CD4-positive, alpha-beta T cell treated with Interleukin-1 beta for 1 hour (primary cell): ENCODE data around the gene HSPB8.

Experiments
- DNase-seq, 2 donors: peaks; one replicate each; pipeline ENCODE4 v3.0.0-alpha.2; 2020 to 2022

Gene HSPB8

DNA sequence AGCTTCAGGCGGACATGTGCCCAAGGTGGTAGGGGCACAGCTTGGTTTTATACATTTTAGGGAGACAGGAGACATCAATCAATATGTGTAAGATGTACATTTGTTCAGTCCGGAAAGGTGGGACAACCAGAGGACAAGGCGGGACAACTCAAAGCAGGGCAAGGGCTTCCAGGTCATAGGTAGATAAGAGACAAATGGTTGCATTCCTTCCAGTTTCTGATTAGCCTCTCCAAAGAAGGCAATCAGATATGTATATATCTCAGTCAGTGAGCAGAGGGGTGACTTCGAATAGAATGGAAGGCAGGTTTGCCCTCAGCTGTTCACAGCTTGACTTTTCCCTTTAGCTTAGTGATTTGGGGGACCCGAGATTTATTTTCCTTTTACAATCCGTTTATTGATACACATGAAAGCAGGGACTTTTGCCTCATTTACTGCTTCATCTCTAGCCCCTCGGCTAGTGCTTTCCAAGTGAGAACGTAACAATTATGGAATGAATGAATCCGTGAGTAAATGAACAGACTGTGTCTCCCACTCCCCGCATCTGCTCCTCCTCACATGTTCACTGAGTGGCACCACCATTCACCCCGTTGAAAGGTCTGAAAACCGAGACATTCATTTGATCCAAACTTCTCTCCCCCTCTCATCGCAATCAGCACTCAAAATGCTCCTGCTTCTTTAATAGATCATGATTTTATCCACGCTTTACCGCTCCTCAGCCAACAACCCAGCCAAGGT lies 6.9 kb upstream of the HSPB8 start:
- DNase-seq: no peak

DNA sequence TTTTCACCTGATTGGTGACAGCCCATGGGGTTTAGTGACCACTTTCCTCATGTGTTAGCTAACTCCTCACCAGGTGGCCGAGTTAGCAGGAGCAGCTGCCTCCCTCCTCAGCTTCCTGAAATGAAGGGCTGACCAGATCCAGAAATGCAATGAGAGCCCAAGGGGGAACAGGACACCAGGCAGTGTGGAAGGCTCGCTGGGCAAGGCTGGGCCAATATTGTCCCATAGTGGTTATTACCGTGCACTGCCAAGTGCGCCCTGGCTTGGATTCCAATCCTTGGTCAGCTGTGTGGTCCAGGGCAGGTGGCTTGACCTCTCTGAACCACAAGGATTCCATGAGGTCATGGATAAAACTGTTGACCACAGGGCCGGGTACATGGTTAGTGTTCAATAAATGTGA lies 3.6 kb upstream of the HSPB8 start:
- DNase-seq: no peak

DNA sequence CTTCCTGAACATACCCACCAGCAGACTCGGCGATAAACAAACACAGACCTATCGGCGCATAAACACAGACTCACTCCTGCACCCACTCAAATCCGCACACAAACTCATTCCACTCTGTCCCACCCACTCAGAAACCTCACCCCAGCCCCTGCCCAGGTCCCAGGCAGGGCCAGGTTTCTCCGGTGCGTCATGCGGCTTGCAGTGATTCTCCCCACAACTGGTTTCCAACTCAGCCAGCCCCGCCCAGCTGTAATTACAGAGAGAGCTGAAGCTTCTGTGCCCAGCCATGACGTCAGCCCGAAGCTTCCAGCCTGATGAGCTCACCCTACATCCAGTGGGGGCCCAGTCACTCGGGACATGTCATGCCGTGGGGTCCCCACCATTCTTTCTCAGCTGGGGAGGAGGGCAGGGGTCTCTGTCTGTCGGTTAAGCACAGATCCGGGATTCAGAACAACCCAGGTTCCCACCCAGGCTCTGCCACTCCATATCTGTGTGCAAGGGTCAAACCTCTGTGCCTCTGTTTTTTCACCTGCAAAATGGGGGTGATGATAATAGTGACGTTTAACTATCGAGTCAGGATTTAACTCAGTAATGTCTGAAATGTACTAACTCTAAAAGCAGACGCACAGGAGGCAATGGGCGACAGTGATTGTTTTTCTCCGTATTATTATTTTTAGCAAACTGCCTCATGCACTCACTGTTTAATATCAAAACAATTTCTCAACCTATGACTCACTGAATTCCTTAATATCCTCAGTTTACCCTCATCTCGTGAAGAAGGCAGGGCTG lies 2.3 kb upstream of the HSPB8 start:
- DNase-seq: no peak

DNA sequence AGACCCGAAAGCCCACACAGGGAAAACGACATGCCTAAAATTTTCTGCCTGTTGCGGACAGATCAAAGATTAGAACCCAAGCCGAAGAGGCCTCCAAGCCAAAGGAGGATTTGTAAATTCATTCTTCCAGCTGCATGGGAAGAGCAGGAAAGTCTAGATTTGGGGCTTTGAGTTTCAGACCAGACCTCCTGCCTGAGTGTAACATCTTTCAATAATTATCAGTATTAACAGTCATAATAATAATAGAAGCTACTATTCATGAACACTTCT lies 1.7 kb upstream of the HSPB8 start:
- DNase-seq: no peak

DNA sequence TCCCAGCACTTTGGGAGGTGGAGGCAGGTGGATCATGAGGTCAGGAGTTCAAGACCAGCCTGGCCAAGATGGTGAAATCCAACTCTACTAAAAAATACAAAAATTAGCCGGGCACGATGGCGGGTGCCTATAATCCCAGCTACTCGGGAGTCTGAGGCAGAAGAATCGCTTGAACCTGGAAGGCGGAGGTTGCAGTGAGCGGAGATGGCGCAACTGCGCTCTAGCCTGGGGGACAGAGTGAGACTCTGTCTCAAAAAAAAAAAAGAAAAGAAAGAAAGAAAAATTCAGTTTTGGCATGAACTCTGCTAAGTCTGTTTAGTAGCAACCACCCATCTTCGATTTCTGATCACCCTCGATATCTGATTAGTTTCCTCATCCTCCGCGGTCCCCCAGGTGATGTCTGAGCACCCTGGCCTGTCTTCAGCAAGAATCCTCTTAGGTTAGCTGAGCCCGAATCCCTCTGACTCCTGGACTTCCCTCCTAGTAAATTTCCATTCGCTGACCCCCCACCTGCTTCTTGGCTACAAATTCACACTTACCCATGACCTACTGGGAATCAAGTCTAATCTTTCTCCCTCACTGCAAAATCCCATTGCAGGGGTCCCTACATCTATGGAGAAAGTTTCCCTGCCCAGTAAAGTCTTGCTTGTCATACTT lies 879 bp upstream of the HSPB8 start:
- no peak for DNase-seq

DNA sequence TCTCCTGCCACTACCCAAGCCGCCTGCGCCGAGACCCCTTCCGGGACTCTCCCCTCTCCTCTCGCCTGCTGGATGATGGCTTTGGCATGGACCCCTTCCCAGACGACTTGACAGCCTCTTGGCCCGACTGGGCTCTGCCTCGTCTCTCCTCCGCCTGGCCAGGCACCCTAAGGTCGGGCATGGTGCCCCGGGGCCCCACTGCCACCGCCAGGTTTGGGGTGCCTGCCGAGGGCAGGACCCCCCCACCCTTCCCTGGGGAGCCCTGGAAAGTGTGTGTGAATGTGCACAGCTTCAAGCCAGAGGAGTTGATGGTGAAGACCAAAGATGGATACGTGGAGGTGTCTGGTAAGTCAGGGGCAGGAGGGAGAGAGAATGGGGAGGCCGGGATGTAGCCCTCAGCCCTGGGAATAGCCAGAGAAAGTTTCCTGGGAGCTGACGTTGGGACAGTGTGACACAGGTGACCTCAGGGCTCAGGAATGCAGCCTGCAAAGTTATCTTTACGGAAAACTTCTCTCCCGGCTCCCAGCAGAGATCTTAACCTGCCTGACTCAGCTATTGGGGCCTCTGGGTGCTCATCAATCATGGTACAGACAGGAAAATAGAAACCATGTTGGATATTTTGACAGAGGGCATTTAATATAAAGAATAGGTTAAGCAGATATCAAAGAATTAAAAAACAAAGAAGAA lies 747 bp downstream of the HSPB8 start:
- no peak for DNase-seq

DNA sequence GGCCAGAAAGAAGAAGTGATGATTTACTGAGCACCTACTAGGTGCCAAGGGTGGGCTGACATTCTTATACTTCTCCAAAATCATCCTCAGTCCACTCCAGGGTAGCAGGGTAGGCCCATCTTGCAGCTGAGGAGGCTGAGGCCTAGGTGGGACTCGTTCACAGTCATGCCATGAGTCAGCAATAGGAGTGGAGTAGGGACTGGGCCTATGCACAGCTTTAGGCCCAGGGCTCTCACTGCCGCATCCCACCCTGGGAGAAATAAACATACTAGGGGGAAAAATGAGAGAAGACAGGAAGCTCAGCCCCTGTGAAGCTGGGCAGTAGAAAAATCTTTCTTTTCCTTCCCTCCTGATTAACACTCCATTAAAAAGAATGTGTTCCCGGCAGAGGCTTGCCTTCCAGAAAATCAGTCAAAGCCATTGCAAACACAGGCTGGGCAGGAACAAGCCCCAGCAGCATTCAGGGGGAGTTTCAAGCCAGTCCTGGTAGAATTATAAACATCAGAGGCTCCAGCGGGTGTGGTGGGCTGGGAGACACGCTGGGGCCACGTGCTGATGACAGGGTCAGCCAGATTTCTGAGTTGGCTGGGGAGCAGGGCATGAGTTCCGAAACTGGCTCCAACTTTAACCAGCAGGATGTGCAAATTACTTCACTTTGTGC lies 1.8 kb downstream of the HSPB8 start:
- no peak for DNase-seq

DNA sequence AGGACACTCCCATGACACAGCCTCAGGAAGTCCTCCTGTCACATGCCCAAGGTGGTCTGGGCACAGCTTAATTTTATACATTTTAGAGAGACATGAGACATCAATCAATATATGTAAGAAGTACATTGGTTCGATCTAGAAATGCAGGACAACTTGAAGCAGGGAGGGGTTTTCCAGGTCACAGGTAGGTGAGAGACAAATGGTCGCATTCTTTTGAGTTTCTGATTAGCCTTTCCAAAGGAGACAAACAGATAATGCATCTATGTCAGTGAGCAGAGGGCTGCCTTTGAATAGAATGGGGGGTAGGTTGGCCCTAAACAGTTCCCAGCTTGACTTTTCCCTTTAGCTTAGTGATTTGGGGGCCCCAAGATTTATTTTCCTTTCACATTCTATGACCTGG lies 2.5 kb downstream of the HSPB8 start:
- DNase-seq: no peak

DNA sequence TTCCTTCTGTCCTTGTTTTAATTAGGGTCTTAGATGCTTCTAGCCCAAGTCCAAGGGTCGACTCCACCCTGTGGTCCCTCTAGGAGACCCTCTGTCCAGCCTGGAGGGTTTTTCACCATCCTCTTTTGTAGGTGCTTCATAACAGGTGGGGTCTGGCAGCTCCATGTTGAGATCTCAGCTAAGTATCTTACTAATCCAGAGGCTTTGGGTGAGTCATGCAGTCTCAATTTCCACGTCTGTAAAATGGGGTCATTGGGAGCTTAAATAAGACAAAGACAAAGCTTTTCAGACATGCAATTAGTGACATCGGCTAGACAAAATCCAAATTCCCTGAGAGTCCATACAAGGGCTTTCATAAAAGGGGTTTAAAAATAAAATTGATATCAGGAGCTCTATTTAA lies 3.2 kb downstream of the HSPB8 start:
- no peak for DNase-seq

DNA sequence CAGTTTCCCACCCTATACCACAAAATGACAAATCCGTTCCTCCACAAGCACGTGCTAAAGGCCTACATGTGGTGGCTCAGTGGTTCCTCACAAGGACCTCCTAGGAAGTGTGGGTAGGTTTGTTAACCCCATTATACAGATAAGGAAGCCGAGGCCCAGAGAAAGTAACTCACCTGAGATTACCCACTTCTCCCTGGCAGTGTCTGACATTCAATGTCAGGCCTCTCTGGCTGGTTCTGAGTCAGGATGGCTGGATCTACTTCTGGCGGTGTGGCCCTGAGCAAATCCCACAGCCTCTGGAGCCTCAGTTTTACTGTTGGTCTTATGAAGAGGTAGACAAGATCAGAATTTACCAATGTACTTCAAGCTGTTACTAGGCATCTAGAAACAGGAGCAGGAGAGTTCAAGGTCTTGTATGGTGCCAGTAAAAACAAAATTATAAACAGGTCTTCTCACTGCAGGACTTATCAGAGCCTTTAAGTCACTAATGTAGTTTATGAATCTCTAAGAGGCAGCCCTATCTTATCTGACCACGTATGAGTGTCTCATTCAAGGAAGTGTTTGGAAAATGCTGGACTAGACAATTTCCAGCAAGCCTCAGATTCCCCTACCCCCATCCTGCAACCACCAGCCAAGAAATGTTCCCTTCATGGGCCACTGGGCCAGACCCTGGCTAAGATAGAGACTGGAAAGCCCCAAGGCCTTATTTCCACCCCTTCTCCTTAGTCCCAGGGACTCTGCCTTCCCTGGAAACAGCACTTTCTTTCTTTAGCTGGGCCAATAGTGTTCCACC lies 4.2 kb downstream of the HSPB8 start:
- DNase-seq: no peak

DNA sequence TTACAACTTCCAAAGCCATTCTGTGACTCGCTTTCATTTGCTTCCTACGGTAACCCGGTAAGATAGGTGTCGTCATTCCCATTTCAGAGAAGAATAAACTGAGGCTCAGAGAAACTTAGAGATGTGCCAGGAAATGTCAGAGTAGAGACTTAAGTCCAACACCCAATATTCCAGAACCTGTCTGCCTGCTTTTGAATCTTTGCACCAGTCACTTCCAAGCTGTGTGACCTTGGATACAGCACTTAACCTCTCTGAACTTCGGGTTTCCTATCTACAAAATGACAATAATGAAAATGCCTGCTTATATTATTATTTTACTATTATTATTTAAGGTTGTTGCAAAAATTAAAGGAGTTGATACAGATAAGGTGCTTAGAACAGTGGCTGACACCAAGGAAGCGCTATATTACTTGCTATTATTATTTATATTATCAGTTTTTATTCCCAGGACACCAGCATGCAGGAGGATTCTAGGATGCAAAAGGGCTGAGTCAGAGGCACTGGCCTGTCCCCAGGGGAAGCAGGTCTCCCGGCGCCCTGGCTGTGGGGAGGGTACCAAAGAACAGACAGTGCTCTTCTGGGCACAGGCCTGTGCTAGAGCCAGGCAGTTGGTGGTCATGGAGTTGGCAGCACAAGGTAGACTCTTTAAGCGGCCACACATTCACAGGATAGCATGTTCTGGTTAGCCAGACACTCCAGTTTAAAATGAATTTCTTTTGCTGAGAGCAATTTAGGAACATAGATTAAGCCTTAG lies 5.4 kb downstream of the HSPB8 start:
- DNase-seq: no peak

DNA sequence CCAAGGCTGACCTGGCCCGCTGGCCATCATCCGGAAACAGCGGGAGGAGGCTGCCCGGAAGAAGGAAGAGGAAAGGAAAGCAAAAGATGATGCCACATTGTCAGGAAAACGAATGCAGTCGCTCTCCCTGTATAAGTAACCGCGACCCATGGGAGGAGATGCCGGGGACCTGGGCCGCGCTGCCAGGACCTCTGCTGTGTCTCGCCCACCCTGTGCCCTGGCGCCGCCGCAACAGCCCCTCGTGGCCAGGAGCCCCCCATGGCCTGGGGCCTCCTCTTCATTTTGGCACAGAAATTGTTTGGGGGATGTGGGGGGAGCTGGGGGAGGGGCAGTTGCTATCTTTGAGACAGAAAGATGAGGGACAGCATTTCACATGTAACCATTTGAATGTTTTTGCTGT lies 16.5 kb downstream of the HSPB8 start:
- DNase-seq: no peak

DNA sequence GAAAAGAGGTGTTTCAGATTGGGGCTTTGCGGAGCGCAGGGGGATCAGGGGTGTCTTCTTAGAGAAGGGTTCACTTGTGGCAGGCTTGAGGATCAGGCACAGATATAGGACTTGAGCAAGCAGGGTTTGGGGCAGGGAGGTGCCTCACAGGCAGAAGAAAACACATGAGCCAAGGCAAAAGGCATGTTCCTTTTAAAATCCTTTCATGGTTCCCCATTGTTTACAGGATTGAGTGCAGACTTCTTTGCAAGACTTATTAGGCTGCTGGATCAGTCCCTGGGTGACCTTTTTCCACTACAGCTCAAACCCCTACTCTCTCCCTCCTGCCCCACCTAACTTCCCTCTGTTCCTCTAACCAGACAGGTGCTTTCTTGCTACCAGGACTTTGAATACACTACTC lies 19.7 kb downstream of the HSPB8 start:
- DNase-seq: no peak

DNA sequence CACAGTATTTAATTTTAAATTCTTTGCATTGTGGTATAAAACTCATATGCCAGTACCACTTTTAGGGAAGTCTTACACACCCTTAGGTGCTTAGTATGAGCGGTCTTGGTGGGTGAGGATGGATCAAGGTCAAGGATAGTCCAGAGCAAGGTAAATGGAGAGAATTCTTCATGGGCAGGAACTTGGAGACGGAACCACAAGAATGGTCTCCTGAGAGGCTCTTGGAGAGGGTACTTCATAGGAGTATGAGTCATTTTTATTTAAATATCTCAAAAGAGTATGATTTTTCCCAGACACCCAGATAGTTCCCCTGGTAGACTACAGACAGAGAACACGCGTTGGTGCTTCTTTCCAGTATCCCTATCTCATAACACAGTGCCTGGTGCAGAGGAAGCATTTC lies 21.9 kb downstream of the HSPB8 start:
- no peak for DNase-seq

DNA sequence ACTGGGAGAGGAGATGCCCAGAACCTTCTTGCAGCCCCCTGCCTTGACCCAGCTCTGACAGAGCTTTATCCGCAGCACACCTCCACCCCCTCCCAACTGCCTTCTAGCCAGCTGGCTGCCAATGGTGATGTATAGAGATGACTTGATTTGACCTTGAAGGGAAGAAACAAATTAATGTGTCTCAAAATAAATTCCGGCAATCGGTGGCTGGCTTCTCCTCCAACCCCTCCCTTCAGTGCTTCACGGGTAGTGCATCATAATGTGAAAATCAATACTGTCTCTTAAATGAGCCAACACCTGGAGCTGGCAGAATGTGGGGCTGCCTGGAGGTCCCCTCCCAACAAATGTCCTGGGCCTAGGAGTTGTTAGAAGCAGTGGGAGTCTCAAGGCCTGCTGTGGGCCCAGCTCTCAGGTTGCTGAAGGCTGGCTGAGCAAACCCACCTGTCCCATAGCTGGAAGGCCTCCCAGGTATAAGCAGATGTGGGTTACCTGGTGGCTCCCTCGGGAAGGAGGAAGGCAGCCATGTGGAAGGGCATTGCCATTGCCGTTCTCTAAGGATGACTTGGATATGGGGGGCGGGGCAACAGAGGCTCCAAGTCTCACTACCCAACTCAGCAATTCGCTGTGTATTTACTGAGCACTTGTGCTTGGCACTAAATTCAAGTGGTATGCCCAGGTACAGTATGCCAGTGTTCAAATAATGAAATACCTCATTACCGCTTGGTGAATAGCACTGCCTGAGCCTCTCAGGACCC lies 23.2 kb downstream of the HSPB8 start:
- DNase-seq: no peak

DNA sequence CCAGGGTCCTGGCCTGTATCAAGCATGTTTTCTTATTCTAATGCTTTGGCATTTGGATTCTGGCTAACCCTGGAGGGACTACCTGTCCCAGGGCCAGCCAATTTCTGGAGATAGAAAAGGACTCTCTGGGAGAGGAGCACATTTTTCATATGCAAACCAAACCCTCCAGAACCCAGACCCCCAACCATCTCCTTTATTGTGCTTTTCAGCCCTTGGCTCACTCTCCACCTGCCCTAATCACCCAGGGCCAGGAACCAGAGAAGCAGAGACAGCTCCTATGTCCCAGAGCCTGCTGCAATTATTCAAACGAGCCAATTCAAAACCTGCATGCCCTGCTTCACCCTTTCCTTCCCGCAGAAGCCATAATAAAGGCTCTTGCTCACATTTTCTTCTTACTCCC lies 23.8 kb downstream of the HSPB8 start:
- DNase-seq: no peak

DNA sequence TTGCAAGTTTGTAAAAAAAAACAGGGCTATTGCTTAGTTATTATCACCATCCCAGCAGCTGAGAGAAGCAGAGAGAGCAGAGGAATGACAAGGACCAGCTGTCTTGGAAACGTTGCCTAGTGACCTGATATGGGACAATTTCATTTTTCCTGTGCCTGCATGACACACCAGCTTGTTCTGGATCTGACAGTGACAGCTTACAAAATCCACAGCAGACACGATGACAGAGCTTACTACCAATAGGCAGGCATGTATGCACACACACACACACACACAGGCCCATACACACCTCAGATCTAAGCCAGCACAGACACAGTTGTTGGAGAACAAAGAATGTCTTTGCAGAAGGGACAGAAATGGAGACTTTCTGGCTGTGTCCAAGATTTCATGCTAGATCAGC lies 25.4 kb downstream of the HSPB8 start:
- DNase-seq: no peak

DNA sequence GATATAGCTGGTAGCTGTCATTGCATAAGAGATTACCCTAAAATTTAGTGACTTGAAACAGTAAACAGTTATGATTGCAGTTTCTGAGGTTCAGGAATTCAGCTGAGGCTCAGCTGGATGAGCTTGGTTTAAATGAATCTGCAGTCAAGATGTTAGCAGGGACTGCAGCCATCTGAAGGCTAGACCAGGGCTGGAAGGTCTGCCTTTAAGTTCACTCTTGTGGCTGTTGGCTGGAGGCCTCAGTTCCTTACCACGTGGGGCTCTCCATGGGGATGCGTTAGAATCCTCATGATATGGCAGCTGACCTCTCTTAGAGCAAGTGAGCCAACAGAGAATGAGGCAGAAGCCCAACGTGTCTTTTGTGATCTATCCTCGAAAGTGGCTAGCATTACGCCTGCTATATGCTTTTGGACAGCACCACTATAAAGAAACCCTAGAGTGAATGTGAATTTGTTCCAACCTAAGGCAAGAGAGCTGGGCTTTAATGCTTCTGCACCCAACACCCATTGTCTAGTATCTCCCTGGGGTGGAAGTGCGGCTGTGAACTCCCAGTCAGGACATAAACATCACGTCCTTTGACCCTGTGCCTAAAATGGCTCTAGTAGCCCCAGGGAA lies 26.0 kb downstream of the HSPB8 start:
- DNase-seq: no peak

DNA sequence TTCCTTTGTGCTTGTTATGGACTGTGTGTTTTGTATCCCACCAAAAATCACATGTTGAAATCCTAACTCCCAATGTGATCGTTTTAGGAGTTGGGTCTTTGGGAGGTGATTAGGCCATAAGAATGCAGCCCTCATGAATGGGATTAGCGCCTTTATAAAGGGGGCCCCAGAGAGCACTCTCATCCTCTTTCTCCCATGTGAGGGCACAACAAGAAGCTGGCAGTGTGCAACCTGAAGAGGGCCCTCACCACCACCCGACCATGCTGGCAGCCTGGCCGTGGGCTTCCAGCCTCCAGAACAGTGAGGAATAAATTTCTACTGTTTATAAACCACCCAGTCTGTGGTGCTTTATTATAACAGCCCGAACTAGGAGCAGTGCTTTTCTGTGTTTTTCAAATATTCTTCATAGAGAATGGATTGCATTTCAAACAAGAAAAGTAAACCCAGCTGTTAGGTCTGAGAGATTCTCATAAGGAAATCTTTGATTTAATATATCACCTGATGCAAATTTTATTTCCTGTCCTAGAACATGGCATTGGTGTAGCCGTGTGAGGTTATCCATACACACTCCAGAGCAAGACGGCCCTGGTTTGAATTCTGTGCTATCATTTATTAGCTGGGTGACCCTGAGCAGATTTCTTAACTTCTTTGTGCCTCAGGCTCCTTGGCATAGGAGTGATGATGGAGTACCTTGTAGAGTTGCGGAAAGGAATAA lies 27.8 kb downstream of the HSPB8 start:
- no peak for DNase-seq

DNA sequence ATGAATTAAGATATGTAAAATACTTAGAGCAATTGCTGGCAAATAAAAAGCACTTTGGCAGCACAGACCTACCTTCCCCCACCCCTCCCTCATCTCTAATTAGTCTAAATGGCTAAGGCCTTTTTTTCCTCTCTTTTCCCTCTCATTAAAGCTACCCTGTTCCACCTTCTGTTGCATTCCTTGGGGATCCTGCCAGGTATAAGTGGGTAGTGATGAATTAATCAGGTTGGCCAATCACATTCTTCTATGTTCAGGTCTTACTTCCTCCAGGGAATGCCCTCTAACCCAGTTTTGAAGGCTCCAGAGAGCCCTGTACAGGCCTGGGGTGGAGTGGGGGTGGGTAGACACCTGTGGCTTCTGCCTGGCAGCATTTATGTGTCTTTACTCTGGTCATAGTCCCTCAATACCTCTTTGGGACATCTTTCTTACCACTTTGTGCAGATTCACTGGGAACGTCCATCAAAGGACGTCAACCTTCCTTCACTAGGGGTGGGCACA lies 28.4 kb downstream of the HSPB8 start:
- DNase-seq: no peak
